ENCODE results near the gene THAP8. TPM values are rescaled to one million over a fixed set of nuclear protein-coding genes. Genes with fewer than 3 reads are reported as not detected.

Gene THAP8
- total and polyA plus RNA-seq, 2 of the 13 experiments (the other 11 are each of a cell fraction or from before 2014, with no cell fraction given): 1.7 to 3.7 TPM

- TF ChIP-seq, protein P1, sequence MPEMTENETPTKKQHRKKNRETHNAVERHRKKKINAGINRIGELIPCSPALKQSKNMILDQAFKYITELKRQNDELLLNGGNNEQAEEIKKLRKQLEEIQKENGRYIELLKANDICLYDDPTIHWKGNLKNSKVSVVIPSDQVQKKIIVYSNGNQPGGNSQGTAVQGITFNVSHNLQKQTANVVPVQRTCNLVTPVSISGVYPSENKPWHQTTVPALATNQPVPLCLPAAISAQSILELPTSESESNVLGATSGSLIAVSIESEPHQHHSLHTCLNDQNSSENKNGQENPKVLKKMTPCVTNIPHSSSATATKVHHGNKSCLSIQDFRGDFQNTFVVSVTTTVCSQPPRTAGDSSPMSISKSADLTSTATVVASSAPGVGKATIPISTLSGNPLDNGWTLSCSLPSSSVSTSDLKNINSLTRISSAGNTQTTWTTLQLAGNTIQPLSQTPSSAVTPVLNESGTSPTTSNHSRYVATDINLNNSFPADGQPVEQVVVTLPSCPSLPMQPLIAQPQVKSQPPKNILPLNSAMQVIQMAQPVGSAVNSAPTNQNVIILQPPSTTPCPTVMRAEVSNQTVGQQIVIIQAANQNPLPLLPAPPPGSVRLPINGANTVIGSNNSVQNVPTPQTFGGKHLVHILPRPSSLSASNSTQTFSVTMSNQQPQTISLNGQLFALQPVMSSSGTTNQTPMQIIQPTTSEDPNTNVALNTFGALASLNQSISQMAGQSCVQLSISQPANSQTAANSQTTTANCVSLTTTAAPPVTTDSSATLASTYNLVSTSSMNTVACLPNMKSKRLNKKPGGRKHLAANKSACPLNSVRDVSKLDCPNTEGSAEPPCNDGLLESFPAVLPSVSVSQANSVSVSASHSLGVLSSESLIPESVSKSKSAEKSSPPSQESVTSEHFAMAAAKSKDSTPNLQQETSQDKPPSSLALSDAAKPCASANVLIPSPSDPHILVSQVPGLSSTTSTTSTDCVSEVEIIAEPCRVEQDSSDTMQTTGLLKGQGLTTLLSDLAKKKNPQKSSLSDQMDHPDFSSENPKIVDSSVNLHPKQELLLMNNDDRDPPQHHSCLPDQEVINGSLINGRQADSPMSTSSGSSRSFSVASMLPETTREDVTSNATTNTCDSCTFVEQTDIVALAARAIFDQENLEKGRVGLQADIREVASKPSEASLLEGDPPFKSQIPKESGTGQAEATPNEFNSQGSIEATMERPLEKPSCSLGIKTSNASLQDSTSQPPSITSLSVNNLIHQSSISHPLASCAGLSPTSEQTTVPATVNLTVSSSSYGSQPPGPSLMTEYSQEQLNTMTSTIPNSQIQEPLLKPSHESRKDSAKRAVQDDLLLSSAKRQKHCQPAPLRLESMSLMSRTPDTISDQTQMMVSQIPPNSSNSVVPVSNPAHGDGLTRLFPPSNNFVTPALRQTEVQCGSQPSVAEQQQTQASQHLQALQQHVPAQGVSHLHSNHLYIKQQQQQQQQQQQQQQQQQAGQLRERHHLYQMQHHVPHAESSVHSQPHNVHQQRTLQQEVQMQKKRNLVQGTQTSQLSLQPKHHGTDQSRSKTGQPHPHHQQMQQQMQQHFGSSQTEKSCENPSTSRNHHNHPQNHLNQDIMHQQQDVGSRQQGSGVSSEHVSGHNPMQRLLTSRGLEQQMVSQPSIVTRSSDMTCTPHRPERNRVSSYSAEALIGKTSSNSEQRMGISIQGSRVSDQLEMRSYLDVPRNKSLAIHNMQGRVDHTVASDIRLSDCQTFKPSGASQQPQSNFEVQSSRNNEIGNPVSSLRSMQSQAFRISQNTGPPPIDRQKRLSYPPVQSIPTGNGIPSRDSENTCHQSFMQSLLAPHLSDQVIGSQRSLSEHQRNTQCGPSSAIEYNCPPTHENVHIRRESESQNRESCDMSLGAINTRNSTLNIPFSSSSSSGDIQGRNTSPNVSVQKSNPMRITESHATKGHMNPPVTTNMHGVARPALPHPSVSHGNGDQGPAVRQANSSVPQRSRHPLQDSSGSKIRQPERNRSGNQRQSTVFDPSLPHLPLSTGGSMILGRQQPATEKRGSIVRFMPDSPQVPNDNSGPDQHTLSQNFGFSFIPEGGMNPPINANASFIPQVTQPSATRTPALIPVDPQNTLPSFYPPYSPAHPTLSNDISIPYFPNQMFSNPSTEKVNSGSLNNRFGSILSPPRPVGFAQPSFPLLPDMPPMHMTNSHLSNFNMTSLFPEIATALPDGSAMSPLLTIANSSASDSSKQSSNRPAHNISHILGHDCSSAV (CRISPR knock-in tag; IDR thresholded peaks at IDR 0.05; ENCODE audit: borderline replicate concordance): 0 out of 2 replicates have a peak, but pooled peaks have one; percentile 63
- TF ChIP-seq ZNF570 (CRISPR knock-in tag; IDR thresholded peaks at IDR 0.05; ENCODE audit: borderline replicate concordance) (no peak), TERF1 (CRISPR knock-in tag; IDR thresholded peaks at IDR 0.05) (no peak), SMARCC2 (IDR thresholded peaks at IDR 0.05) (no peak), NFE2L1 (CRISPR knock-in tag; IDR thresholded peaks at IDR 0.05; ENCODE audit: borderline replicate concordance) (no peak), ZMAT3 (CRISPR knock-in tag; conservative IDR thresholded peaks at IDR 0.05) (peak; percentile 74), SSRP1 (CRISPR knock-in tag; IDR thresholded peaks at IDR 0.05) (no peak), CEBPZ (IDR thresholded peaks at IDR 0.05; ENCODE audit: low read length) (no peak), ZNF180 (CRISPR knock-in tag; IDR thresholded peaks at IDR 0.05; ENCODE audit: borderline replicate concordance, low read depth) (0 out of 2 replicates have a peak, but pooled peaks have one; percentile 39)
- TF ChIP-seq, protein P2, sequence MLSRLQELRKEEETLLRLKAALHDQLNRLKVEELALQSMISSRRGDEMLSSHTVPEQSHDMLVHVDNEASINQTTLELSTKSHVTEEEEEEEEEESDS (CRISPR knock-in tag; IDR thresholded peaks at IDR 0.05; ENCODE audit: borderline replicate concordance): no peak
Measured at GRCh38 chr19:36054119-36054732, at the start of gene THAP8 (continued).
